Activated CD4-positive, alpha-beta T cell treated with anti-CD3 and anti-CD28 coated beads, Interleukin-2, Interleukin-4, amounts not matched to agents 100 ng/mL and 50 ng/mL, durations not matched to agents 16 hours and 8 hours (primary cell): ENCODE measurements around the gene GMCL2.

ENCODE experiments used
- DNase-seq: peaks from one replicate; pipeline ENCODE4 v3.0.0-alpha.2; 2020; ENCODE audit warnings: low spot score

GMCL2 gene

DNA sequence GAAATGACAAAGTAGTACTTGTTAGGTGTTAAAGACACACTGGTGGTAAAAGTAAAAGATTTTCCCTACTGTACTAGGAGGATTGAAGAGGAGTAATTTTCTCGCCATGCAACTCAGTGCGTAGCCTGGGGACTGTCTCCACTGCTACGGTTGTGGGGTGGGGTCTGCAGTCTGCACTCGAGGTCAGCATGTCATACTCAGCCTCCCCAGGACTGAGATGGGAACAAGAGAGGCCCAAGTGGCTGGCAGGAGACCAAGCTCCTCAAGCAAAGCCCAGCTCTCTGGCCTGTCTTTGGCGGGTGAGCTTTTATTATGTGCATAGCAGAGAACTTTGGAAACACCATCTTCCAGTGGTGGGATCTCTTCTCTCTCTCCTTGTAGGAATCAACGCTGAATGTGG, 43.9 kb downstream of the GMCL2 start:
- DNase-seq, result no peak

DNA sequence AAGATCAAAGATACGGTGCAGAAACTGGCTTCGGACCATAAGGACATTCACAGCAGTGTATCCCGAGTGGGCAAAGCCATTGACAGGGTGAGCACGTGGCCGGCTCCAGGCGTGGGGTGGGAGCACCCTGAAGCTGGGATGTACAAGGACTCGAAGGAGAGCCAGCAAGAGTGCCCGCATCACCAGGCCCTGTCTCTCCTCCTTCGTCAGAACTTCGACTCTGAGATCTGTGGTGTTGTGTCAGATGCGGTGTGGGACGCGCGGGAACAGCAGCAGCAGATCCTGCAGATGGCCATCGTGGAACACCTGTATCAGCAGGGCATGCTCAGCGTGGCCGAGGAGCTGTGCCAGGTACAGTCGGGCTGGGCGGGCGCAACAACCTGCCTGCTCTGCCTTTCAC, 44.5 kb downstream of the GMCL2 start:
- DNase-seq, result no peak

DNA sequence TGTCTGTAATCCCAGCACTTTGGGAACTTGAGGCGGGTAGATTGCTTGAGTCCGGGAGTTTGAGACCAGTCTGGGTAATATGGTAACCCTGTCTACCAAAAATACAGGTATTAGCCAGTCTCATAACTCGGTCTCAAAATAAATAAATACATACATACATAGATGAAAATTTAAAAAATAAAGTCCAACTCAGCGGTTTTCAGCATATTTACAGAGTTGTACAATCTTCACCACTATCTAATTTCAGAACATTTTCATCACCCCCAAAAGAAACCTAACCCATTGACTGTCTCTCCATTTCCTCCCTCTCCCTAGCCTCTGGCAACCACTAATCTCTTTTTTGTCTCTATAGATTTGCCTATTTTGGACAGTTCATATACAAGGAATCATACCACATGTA, 45.6 kb downstream of the GMCL2 start:
- DNase-seq, result no peak

GRCh38 chr5:178137991-178138390, 49.2 kb downstream of the GMCL2 start:
- no peak for DNase-seq

- no peak for DNase-seq
These were observed 50.2 kb downstream of the GMCL2 start for GRCh38 chr5:178136990-178137389.
